Measurements from ENCODE around the gene SLC22A7. TPM values are rescaled to one million over a fixed set of nuclear protein-coding genes. Genes with fewer than 3 reads are reported as not detected.

SLC22A7 gene
- total and polyA plus RNA-seq, 2 of the 8 experiments (the other 6 are each of a cell fraction or from before 2014, with no cell fraction given): not detected

GRCh38 chr6:43318011-43318410 lies 20.0 kb downstream of the SLC22A7 start:
- Histone ChIP-seq H2BK20ac (ENCODE audit: low read length) (no peak overlapping the region), H3K27ac (ENCODE audit: low read depth, low read length) (no peak overlapping the region), H3K14ac (ENCODE audit: insufficient read length) (no peak overlapping the region), H3K9ac (replicated peaks in 1 of 4; ENCODE audit: extremely low read depth in 1 of 4, low read depth in 3 of 4, low read length in 3 of 4) (no peak overlapping the region), H4K8ac (ENCODE audit: extremely low read depth, insufficient read depth, low read length) (no peak overlapping the region), H3K23ac (ENCODE audit: insufficient read length) (no peak overlapping the region), H3K4me2 (ENCODE audit: insufficient read depth in 1 of 2, low read depth in 2 of 2, low read length in 2 of 2) (no peak overlapping the region), H3K4me1 (replicated peaks in 1 of 4; ENCODE audit: control insufficient read depth in 3 of 4, insufficient read depth in 4 of 4, low read length in 3 of 4) (peaks cover 0 to 3% (median 0%) of the 10 kb centered on the region in 4 experiments; a peak in 3 of 7 replicates), H4K91ac (replicated peaks; ENCODE audit: insufficient read length, low read length) (no peak overlapping the region), H2BK5ac (ENCODE audit: low read depth, low read length) (no peak overlapping the region), H4K20me1 (replicated peaks in 1 of 2; ENCODE audit: control insufficient read depth in 1 of 2, insufficient read depth in 2 of 2, low read length in 2 of 2) (no peaks in the 10 kb centered on the region), H3K79me2 (ENCODE audit: control insufficient read depth in 1 of 2, insufficient read depth in 2 of 2, low read length in 2 of 2) (no peaks in the 10 kb centered on the region), H3K23me2 (ENCODE audit: low read depth, low read length) (no peaks in the 10 kb centered on the region; the same call in 1 of the 2 replicates), H3K56ac (replicated peaks; ENCODE audit: insufficient read length, low read depth, low read length) (no peak overlapping the region), H2BK120ac (replicated peaks; ENCODE audit: low read depth, low read length) (no peak overlapping the region), H2AFZ (ENCODE audit: low read length) (no peak overlapping the region), H3K79me1 (ENCODE audit: low read depth, low read length) (no peaks in the 10 kb centered on the region), H2BK15ac (ENCODE audit: low read length) (no peak overlapping the region), H3K9me3 (ENCODE audit: insufficient read depth in 2 of 2, low read depth in 1 of 2, low read length in 1 of 2) (no peaks in the 10 kb centered on the region), H3K36me3 (ENCODE audit: control insufficient read depth in 2 of 4, insufficient read depth in 4 of 4, low read length in 3 of 4) (no peaks in the 10 kb centered on the region), H3K4me3 (ENCODE audit: extremely low read depth in 1 of 4, insufficient read depth in 2 of 4, low read depth in 3 of 4, low read length in 4 of 4) (no peak overlapping the region), H3K27me3 (replicated peaks in 1 of 4; ENCODE audit: control insufficient read depth in 3 of 4, extremely low read depth in 1 of 4, insufficient read depth in 3 of 4, low read length in 3 of 4) (no peaks in the 10 kb centered on the region), H2BK12ac (ENCODE audit: low read depth, low read length) (no peak overlapping the region), H3K4ac (replicated peaks; ENCODE audit: insufficient read length, low read depth, low read length) (no peak overlapping the region), H4K5ac (ENCODE audit: insufficient read length, low read depth, low read length) (no peak overlapping the region), H3K18ac (ENCODE audit: extremely low read depth, low read length) (no peak overlapping the region), H2AK5ac (ENCODE audit: low read depth, low read length) (no peak overlapping the region)
- DNase-seq (ENCODE audit: low read depth in 1 of 2, low spot score in 2 of 2): no peak
- no peak for FAIRE-seq
- POLR2A ChIA-PET (ENCODE audit: partially characterized antibody): interaction anchor here (1.0 to 1.3 kb wide), 2 partner anchors 10 to 41 kb away, joined by 3 to 4 read pairs; partner anchors contain the start of gene CRIP3
- CTCF ChIA-PET (ENCODE audit: partially characterized antibody): interaction anchor here (1.1 to 2.2 kb wide), 5 partner anchors 10 to 54 kb away, joined by 3 to 9 read pairs (median 6); partner anchors contain the start of gene CRIP3
- WGBS, 2 experiments (ENCODE audit: extremely low coverage in 1 of 2, insufficient coverage in 1 of 2, insufficient read length in 1 of 2, insufficient replicate concordance in 2 of 2, low coverage in 1 of 2, low lambda C conversion rate in 2 of 2, missing lambda C conversion rate in 1 of 2): 93% methylated on average over 2 of the region's 2 CpGs; no CpG with 5 or more reads in 1 of the 2 experiments
- TF ChIP-seq SRF (IDR thresholded peaks at IDR 0.05; ENCODE audit: low read depth, low read length): no peak
- TF ChIP-seq SP2 (IDR thresholded peaks at IDR 0.05; ENCODE audit: low read length): no peak
- no peak for TF ChIP-seq BRCA1 (IDR thresholded peaks at IDR 0.05; ENCODE audit: low read depth, low read length)
- no peak for TF ChIP-seq SAP30 (IDR thresholded peaks at IDR 0.05; ENCODE audit: insufficient read depth, insufficient replicate concordance, low read length)
- TF ChIP-seq MAX (IDR thresholded peaks at IDR 0.05): no peak
- TF ChIP-seq CTBP2 (IDR thresholded peaks at IDR 0.05; ENCODE audit: borderline replicate concordance, insufficient read depth, insufficient read length, low read length): no peak
- no peak for TF ChIP-seq NANOG (IDR thresholded peaks at IDR 0.05; ENCODE audit: insufficient read depth, low read depth, low read length, poor library complexity, severe bottlenecking)
- TF ChIP-seq EZH2 (IDR thresholded peaks at IDR 0.05; ENCODE audit: low read depth, low read length, severe bottlenecking): no peak
- TF ChIP-seq TAF7 (optimal IDR thresholded peaks at IDR 0.05; ENCODE audit: borderline replicate concordance, low read depth, low read length): no peak
- no peak for TF ChIP-seq HDAC2 (IDR thresholded peaks at IDR 0.05; ENCODE audit: borderline replicate concordance in 1 of 2, low read depth in 2 of 2, low read length in 2 of 2)
- TF ChIP-seq CHD2 (IDR thresholded peaks at IDR 0.05; ENCODE audit: low read length): no peak
- TF ChIP-seq TCF12 (IDR thresholded peaks at IDR 0.05; ENCODE audit: low read depth, low read length): no peak
- TF ChIP-seq ZNF274 (IDR thresholded peaks at IDR 0.05; ENCODE audit: borderline replicate concordance, extremely low read depth, low read length): no peak
